Endothelial cell of umbilical vein (primary cell): ENCODE measurements around the gene PUDP. TPM values are rescaled to one million over a fixed set of nuclear protein-coding genes. Genes with fewer than 3 reads are reported as not detected.

Source experiments
- BruUV-seq: library from RNA; stranded (reverse); fragments of 400-500 nt; replicated peaks from 2 replicates; lab custom pipeline; 2021; lab: Mats Ljungman, UMichigan
- CTCF ChIA-PET: fragments of 300-600, 350-600 bp; sonication (Branson Sonifier 250); formaldehyde crosslinking; loops from one replicate; lab custom pipeline; 2021; ENCODE audit warnings: antibody characterized with exemption, inconsistent platforms; lab: Charles Lee
- POLR2A ChIA-PET: fragments of 300-600, 350-600 bp; sonication (Branson Sonifier 250); formaldehyde crosslinking; loops from one replicate; lab custom pipeline; 2021; ENCODE audit warnings: antibody characterized with exemption, inconsistent platforms; lab: Charles Lee
- DNase-seq: peaks from one replicate; pipeline ENCODE4 v3.0.0-alpha.2; 2011; ENCODE audit warnings: low read depth, low spot score
- FAIRE-seq: peaks from 2 replicates; lab custom pipeline; 2011; peaks lifted over from hg19 to GRCh38; lab: Jason Lieb, UNC
- H2AFZ ChIP-seq: 2 replicates; pipeline ENCODE4 v1.6.0; 2012; ENCODE audit warnings: low read depth, low read length, control low read depth, inconsistent platforms
- H3K27ac ChIP-seq: 2 replicates; pipeline ENCODE4 v1.5.1; 2011; ENCODE audit warnings: low read depth, mild to moderate bottlenecking, control low read depth, low read length, moderate library complexity; ENCODE audit not compliant: insufficient read depth
- H3K27me3 ChIP-seq, 2 experiments: 2 replicates each; pipeline versions ENCODE4 v1.6.0 to v1.6.1; 2011; ENCODE audit warnings: low read length in 2 of 2, mixed read lengths in 1 of 2; ENCODE audit not compliant: control insufficient read depth in 2 of 2, insufficient read depth in 2 of 2
- H3K36me3 ChIP-seq, 2 experiments: 2 replicates in 1 of 2; 3 replicates in 1 of 2; pipeline ENCODE4 v1.5.1; 2011; ENCODE audit warnings: low read length in 2 of 2, mild to moderate bottlenecking in 1 of 2, moderate library complexity in 1 of 2; ENCODE audit not compliant: control insufficient read depth in 2 of 2, insufficient read depth in 2 of 2; ENCODE audit errors: extremely low read depth in 1 of 2
- H3K4me1 ChIP-seq: 3 replicates; pipeline ENCODE4 v1.5.1; 2011; ENCODE audit warnings: mild to moderate bottlenecking, low read length; ENCODE audit not compliant: control insufficient read depth, insufficient read depth; ENCODE audit errors: extremely low read depth
- H3K4me2 ChIP-seq: 2 replicates; pipeline ENCODE4 v1.6.1; 2011; ENCODE audit warnings: low read length, control low read depth, mixed read lengths; ENCODE audit not compliant: insufficient read depth
- H3K4me3 ChIP-seq, 3 experiments: fragments of 200-600 bp in 1 of 3; sonication (generic), shearing (Covaris generic) in 1 of 3; replicated peaks in 1 of 3; 2 replicates each; pipeline ENCODE4 v1.5.1; 2011 to 2016; ENCODE audit warnings: control low read depth in 3 of 3, low read length in 3 of 3, mild to moderate bottlenecking in 2 of 3, inconsistent platforms in 1 of 3, low read depth in 1 of 3, moderate library complexity in 1 of 3; ENCODE audit not compliant: insufficient read depth in 1 of 3
- H3K79me2 ChIP-seq: 2 replicates; pipeline ENCODE4 v1.6.0; 2012; ENCODE audit warnings: low read length, inconsistent platforms; ENCODE audit not compliant: control insufficient read depth, insufficient read depth
- H3K9ac ChIP-seq: replicated peaks from 2 replicates; pipeline ENCODE3; 2011; ENCODE audit warnings: low read length, control low read depth; ENCODE audit not compliant: insufficient read depth; ENCODE audit errors: extremely low read depth
- H3K9me1 ChIP-seq: replicated peaks from 3 replicates; pipeline ENCODE4 v1.6.0; 2011; ENCODE audit warnings: mild to moderate bottlenecking, low read length; ENCODE audit not compliant: control insufficient read depth, insufficient read depth; ENCODE audit errors: extremely low read depth
- H3K9me3 ChIP-seq: replicated peaks from 2 replicates; pipeline ENCODE4 v1.5.1; 2012; ENCODE audit warnings: low read length, inconsistent platforms; ENCODE audit not compliant: control insufficient read depth, insufficient read depth
- H4K20me1 ChIP-seq: replicated peaks from 2 replicates; pipeline ENCODE3; 2011; ENCODE audit warnings: mild to moderate bottlenecking, low read length; ENCODE audit not compliant: control insufficient read depth, insufficient read depth; ENCODE audit errors: extremely low read depth
- EZH2 ChIP-seq: IDR thresholded peaks from 2 replicates; pipeline ENCODE4 v1.6.1; 2012; ENCODE audit warnings: borderline replicate concordance, low read depth, mild to moderate bottlenecking, moderate library complexity, low read length, inconsistent platforms; ENCODE audit not compliant: severe bottlenecking
- FOS ChIP-seq: IDR thresholded peaks from 2 replicates; pipeline ENCODE4 v1.6.1; 2011; ENCODE audit warnings: mild to moderate bottlenecking, low read length, moderate library complexity, borderline replicate concordance; ENCODE audit not compliant: insufficient read depth
- GATA2 ChIP-seq: IDR thresholded peaks from 2 replicates; pipeline ENCODE4 v1.7.0; 2011; ENCODE audit warnings: low read depth, mild to moderate bottlenecking, moderate library complexity, mixed read lengths, low read length; ENCODE audit not compliant: insufficient read length, insufficient read depth
- JUN ChIP-seq: IDR thresholded peaks from 2 replicates; pipeline ENCODE4 v1.6.1; 2011; ENCODE audit warnings: borderline replicate concordance, low read depth; ENCODE audit not compliant: insufficient read length, insufficient read depth
- MYC ChIP-seq: IDR thresholded peaks from one replicate; pipeline ENCODE4 v1.6.1; 2011; ENCODE audit warnings: mild to moderate bottlenecking, low read depth, low read length
- POLR2A ChIP-seq: IDR thresholded peaks from 2 replicates; pipeline ENCODE4 v1.6.1; 2012; ENCODE audit warnings: low read depth, mild to moderate bottlenecking, control low read depth, low read length
- POLR2AphosphoS5 ChIP-seq: IDR thresholded peaks from 2 replicates; pipeline ENCODE4 v1.6.1; 2012; ENCODE audit warnings: low read depth, mild to moderate bottlenecking, control low read depth, low read length, moderate library complexity; ENCODE audit not compliant: insufficient read depth
- dilution Hi-C: fragments of 300-500 bp; cut with MboI; formaldehyde crosslinking; loops from one replicate; pipeline ENCODE4 v1.15.0; 2019; ENCODE audit warnings: low sequenced_read_pairs; ENCODE audit not compliant: extremely low pct_ligation_motif_present
- intact Hi-C: fragments of 100-400 bp; cut with micrococcal nuclease; formaldehyde crosslinking; loops from one replicate; pipeline ENCODE4 v1.10.0; 2022
- polyA plus RNA-seq, 4 experiments: library from polyadenylated mRNA; depleted of rRNA in 3 of 4; stranded (reverse) in 3 of 4; unstranded in 1 of 4; fragments of >200 nt; gene quantifications; 2 replicates each; pipeline versions ENCODE4 v1.2.1 to v1.2.3, GENCODE V29; 2011 to 2012; ENCODE audit warnings: missing spikeins in 1 of 4
- total RNA-seq: library from RNA; stranded (reverse); gene quantifications from 2 replicates; pipeline ENCODE4 v1.2.3, GENCODE V29; 2021
- TF ChIP-seq, protein P1 (sequence below): IDR thresholded peaks from 2 replicates; pipeline ENCODE4 v1.6.1; 2011; ENCODE audit not compliant: insufficient read depth, insufficient read length
- TF ChIP-seq, protein P2 (sequence below), 2 donors: IDR thresholded peaks; 1 replicate in 1 of 2; 2 replicates in 1 of 2; pipeline ENCODE4 v1.5.1; 2011; ENCODE audit warnings: low read length in 2 of 2, mild to moderate bottlenecking in 2 of 2, moderate library complexity in 2 of 2, control low read depth in 1 of 2, inconsistent platforms in 1 of 2, low read depth in 1 of 2; ENCODE audit not compliant: insufficient read depth in 1 of 2; ENCODE audit errors: extremely low read depth in 1 of 2

PUDP gene
- total and polyA plus RNA-seq, 2 donors (not counting 3 experiments of a cell fraction or from before 2014, with no cell fraction given): 17.3 to 22.5 TPM

DNA sequence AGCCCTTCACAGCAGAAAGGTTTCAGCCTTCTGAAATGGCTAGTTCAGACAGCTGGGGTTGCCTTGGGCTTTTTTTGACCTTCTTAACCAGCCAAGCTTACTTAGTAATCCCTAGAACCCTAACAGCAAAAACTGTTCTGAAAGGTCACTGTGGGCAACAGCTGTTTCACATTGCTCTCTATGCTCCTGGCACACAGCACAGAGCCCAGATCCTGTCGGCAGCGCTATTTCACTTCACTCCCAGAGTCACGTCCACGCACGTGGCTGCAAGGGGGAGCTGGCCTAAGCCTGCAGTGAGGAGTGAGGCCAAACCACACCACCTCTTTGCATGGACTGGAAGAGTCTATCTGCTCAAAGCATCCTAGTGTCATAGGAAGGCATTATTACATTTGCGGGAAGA lies 32.4 kb downstream of the PUDP start:
- TF ChIP-seq FOS: no peak
- TF ChIP-seq JUN: no peak
- no peak for TF ChIP-seq POLR2AphosphoS5
- TF ChIP-seq MYC: no peak
- no peaks in the 10 kb centered on the region for H3K9me3 ChIP-seq
- peaks cover 15% of the 10 kb centered on the region for H3K4me1 ChIP-seq
- intact Hi-C loops: no loop called here
- H3K36me3 ChIP-seq: no peaks in the 10 kb centered on the region
- no peak overlapping the region for H3K27ac ChIP-seq
- FAIRE-seq (no peak), DNase-seq (no peak)
- ChIA-PET POLR2A (no interaction called here), CTCF (no interaction called here)
- H3K79me2 ChIP-seq: peaks cover 24% of the 10 kb centered on the region
- dilution Hi-C loops: no loop called here
- H4K20me1 ChIP-seq: no peaks in the 10 kb centered on the region
- no peaks in the 10 kb centered on the region for H3K9me1 ChIP-seq
- no peaks in the 10 kb centered on the region for H3K27me3 ChIP-seq
- no peak overlapping the region for H3K9ac ChIP-seq
- no peak overlapping the region for H2AFZ ChIP-seq
- no peak overlapping the region for H3K4me3 ChIP-seq
- H3K4me2 ChIP-seq: no peak overlapping the region
- BruUV-seq: no TSS peak

DNA sequence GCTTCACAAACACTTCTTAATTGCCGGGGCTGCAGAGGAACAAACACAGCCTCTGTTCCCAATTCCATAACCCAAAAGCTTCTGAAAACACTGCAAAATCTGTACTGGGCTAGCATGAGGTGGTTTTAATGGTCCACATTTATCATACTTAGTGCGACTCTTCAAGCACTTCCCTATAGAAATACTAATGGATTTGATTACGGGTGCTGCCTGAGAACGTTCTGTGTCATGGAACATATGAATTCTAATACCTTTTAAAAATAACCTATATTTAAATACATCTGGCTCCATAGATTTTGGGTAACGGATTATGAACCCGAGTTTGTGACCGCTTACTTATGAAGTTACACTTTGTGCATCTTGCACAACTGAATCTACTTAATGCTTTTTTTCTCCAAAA lies 35.9 kb downstream of the PUDP start:
- Histone ChIP-seq H3K27ac (no peak overlapping the region), H3K9me3 (no peaks in the 10 kb centered on the region), H4K20me1 (no peaks in the 10 kb centered on the region), H2AFZ (no peak overlapping the region), H3K4me2 (no peak overlapping the region), H3K4me3 (no peak overlapping the region), H3K4me1 (peaks cover 28% of the 10 kb centered on the region), H3K27me3 (no peaks in the 10 kb centered on the region), H3K9ac (no peak overlapping the region), H3K36me3 (no peaks in the 10 kb centered on the region), H3K9me1 (no peaks in the 10 kb centered on the region), H3K79me2 (peaks cover 11% of the 10 kb centered on the region)
- dilution Hi-C loops (no loop called here), intact Hi-C loops (no loop called here)
- BruUV-seq: no TSS peak
- no peak for FAIRE-seq
- no peak for DNase-seq
- POLR2A ChIA-PET: no interaction called here
- CTCF ChIA-PET: no interaction called here
- TF ChIP-seq, protein P1, sequence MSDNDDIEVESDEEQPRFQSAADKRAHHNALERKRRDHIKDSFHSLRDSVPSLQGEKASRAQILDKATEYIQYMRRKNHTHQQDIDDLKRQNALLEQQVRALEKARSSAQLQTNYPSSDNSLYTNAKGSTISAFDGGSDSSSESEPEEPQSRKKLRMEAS: no peak
- TF ChIP-seq FOS (no peak), GATA2 (no peak), MYC (no peak), POLR2AphosphoS5 (no peak), JUN (no peak), EZH2 (no peak), POLR2A (no peak)
- TF ChIP-seq, protein P2, sequence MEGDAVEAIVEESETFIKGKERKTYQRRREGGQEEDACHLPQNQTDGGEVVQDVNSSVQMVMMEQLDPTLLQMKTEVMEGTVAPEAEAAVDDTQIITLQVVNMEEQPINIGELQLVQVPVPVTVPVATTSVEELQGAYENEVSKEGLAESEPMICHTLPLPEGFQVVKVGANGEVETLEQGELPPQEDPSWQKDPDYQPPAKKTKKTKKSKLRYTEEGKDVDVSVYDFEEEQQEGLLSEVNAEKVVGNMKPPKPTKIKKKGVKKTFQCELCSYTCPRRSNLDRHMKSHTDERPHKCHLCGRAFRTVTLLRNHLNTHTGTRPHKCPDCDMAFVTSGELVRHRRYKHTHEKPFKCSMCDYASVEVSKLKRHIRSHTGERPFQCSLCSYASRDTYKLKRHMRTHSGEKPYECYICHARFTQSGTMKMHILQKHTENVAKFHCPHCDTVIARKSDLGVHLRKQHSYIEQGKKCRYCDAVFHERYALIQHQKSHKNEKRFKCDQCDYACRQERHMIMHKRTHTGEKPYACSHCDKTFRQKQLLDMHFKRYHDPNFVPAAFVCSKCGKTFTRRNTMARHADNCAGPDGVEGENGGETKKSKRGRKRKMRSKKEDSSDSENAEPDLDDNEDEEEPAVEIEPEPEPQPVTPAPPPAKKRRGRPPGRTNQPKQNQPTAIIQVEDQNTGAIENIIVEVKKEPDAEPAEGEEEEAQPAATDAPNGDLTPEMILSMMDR (IDR thresholded peaks at IDR 0.05; ENCODE audit: extremely low read depth in 1 of 2, insufficient read depth in 1 of 2, low read depth in 1 of 2, low read length in 2 of 2): no peak
